SU-DHL-6 (cell line): ENCODE data around the gene C2CD4C.

Experiments used
- H2AFZ ChIP-seq: fragments of 200-600 bp; sonication (generic); 2 replicates; pipeline ENCODE4 v1.6.1; 2014; ENCODE audit warnings: low read depth, mild to moderate bottlenecking, moderate library complexity, mixed read lengths, antibody characterized with exemption, low read length; ENCODE audit not compliant: severe bottlenecking
- H3F3A ChIP-seq: fragments of 200-600 bp; shearing (Covaris generic); 2 replicates; pipeline ENCODE4 v1.6.0; 2016; ENCODE audit warnings: antibody characterized with exemption, mild to moderate bottlenecking; ENCODE audit not compliant: insufficient read depth
- H3K27ac ChIP-seq: fragments of 200-600 bp; sonication (generic); 2 replicates; pipeline ENCODE4 v1.5.1; 2016; ENCODE audit warnings: low read depth, mild to moderate bottlenecking, low read length, moderate library complexity, mixed read lengths
- H3K27me3 ChIP-seq: fragments of 200-600 bp; sonication (generic), shearing (Covaris generic); 2 replicates; pipeline ENCODE4 v1.6.0; 2014; ENCODE audit warnings: mild to moderate bottlenecking, low read length
- H3K36me3 ChIP-seq: fragments of 200-600 bp; sonication (generic); 2 replicates; pipeline ENCODE4 v1.6.1; 2014; ENCODE audit warnings: mild to moderate bottlenecking, low read length, mixed read lengths
- H3K4me2 ChIP-seq: fragments of 300-600, 200-600 bp; shearing (Covaris generic), sonication (generic); 2 replicates; pipeline ENCODE4 v1.6.0; 2014; ENCODE audit warnings: low read length, low read depth, mild to moderate bottlenecking; ENCODE audit not compliant: poor library complexity, severe bottlenecking
- H3K4me3 ChIP-seq: fragments of 200-600 bp; sonication (generic); 2 replicates; pipeline ENCODE4 v1.5.1; 2014; ENCODE audit warnings: antibody characterized with exemption, low read length, mild to moderate bottlenecking, mixed read lengths; ENCODE audit not compliant: insufficient read depth, poor library complexity, severe bottlenecking
- H3K79me2 ChIP-seq: fragments of 200-600 bp; sonication (generic); 2 replicates; pipeline ENCODE4 v1.6.1; 2014; ENCODE audit warnings: mild to moderate bottlenecking, low read length, moderate library complexity; ENCODE audit not compliant: insufficient read depth
- H3K9ac ChIP-seq: fragments of 200-600 bp; sonication (generic); 2 replicates; pipeline ENCODE4 v1.7.0; 2014; ENCODE audit warnings: mild to moderate bottlenecking, low read length
- H3K9me2 ChIP-seq: fragments of 200-600 bp; sonication (generic); replicated peaks from 2 replicates; pipeline ENCODE4 v1.6.1; 2014; ENCODE audit warnings: low read length; ENCODE audit not compliant: insufficient read depth
- H3K9me3 ChIP-seq: fragments of 200-600 bp; sonication (generic); 2 replicates; pipeline ENCODE4 v1.6.1; 2014; ENCODE audit warnings: low read length, mixed read lengths; ENCODE audit not compliant: insufficient read depth
- H4K20me1 ChIP-seq: fragments of 200-600 bp; sonication (generic); 2 replicates; pipeline ENCODE4 v1.6.1; 2014; ENCODE audit warnings: low read depth, mild to moderate bottlenecking, antibody characterized with exemption, low read length, moderate library complexity, mixed read lengths
- CTCF ChIP-seq: fragments of 200-600 bp; sonication (generic); IDR thresholded peaks from one replicate; pipeline ENCODE4 v1.5.1; 2017; ENCODE audit warnings: antibody characterized with exemption, mild to moderate bottlenecking, low read length, moderate library complexity; ENCODE audit not compliant: insufficient read depth, poor library complexity, severe bottlenecking
- EZH2phosphoT487 ChIP-seq: fragments of 200-600 bp; sonication (generic), shearing (Covaris generic); conservative IDR thresholded peaks from 2 replicates; pipeline ENCODE4 v1.6.1; 2018; ENCODE audit warnings: mild to moderate bottlenecking, antibody characterized with exemption, low read length, moderate library complexity, mixed read lengths

Gene C2CD4C

GRCh38 chr19:376111-376470 lies 32.9 kb downstream of the C2CD4C start:
- Histone ChIP-seq H3K36me3 (no peaks in the 10 kb centered on the region), H3K9ac (no peak overlapping the region), H3K27ac (no peak overlapping the region), H3K9me3 (no peaks in the 10 kb centered on the region), H3K79me2 (no peaks in the 10 kb centered on the region), H2AFZ (no peak overlapping the region), H3F3A (no peaks in the 10 kb centered on the region), H3K27me3 (no peaks in the 10 kb centered on the region), H3K4me2 (no peak overlapping the region), H3K9me2 (no peaks in the 10 kb centered on the region), H3K4me3 (no peak overlapping the region), H4K20me1 (no peaks in the 10 kb centered on the region)
- TF ChIP-seq EZH2phosphoT487 (no peak), CTCF (no peak)

GRCh38 chr19:375395-376110 lies 33.4 kb downstream of the C2CD4C start:
- Histone ChIP-seq H4K20me1 (no peaks in the 10 kb centered on the region), H3K36me3 (no peaks in the 10 kb centered on the region), H3K9me3 (no peaks in the 10 kb centered on the region), H3K9ac (no peak overlapping the region), H3K4me2 (no peak overlapping the region), H3K27me3 (no peaks in the 10 kb centered on the region), H2AFZ (no peak overlapping the region), H3K27ac (no peak overlapping the region), H3F3A (no peaks in the 10 kb centered on the region), H3K9me2 (no peaks in the 10 kb centered on the region), H3K4me3 (no peak overlapping the region), H3K79me2 (no peaks in the 10 kb centered on the region)
- TF ChIP-seq CTCF: no peak

GRCh38 chr19:374886-375235 lies 34.1 kb downstream of the C2CD4C start:
- Histone ChIP-seq H3F3A (no peaks in the 10 kb centered on the region), H3K4me2 (no peak overlapping the region), H3K36me3 (no peaks in the 10 kb centered on the region), H3K9ac (no peak overlapping the region), H2AFZ (no peak overlapping the region), H3K4me3 (no peak overlapping the region), H3K27me3 (no peaks in the 10 kb centered on the region), H3K9me2 (no peaks in the 10 kb centered on the region), H3K9me3 (no peaks in the 10 kb centered on the region), H3K27ac (no peak overlapping the region), H3K79me2 (no peaks in the 10 kb centered on the region), H4K20me1 (no peaks in the 10 kb centered on the region)
- TF ChIP-seq CTCF (no peak), EZH2phosphoT487 (no peak)
